HTERT RPE-1 (cell line): ENCODE results near the gene PMF1.

Experiments
- in situ Hi-C: fragments of 300-500 bp; cut with MboI; formaldehyde crosslinking; loops from 4 replicates; pipeline ENCODE4 v1.14.3; 2020; ENCODE audit warnings: low sequenced_read_pairs

Gene PMF1

DNA sequence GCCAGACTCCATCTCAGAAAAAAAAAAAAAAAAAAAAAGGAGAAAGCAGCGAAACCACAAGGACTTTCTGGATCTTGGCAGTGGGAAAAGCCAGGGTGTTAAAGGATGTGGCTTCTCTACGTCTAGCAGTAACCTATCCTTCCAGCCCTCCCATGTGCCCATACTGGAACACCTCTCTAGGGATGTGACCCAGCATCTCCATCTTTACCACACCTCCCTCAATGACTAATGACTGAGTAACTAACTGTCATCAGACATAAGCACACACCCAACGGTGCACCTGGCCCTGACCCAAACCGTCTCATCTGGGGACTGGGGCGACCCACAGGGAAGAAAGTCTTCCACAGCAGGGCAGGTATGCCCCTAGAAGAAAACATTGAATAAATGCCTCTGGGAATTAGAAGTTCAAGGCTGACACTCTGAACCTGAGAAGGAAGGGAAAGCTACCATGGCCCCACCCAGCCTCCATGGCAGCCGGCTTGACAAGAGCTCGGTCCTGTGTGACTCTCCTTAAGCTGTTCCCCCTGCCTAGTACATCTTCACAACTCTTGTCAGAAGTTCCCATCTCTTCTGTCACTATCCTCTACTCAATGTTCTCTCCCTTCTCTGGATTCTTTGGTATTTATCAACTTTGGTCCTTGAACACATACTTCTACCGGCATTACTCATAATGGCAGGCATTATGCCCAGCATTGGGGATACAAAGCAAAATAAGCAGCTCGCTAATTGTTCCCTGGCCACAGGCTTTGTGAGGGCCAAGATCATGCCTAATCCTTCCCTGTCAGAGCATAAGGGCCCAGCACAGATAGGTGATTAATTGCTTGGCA, 49.9 kb downstream of the PMF1 start:
- in situ Hi-C loops = no loop called here

DNA sequence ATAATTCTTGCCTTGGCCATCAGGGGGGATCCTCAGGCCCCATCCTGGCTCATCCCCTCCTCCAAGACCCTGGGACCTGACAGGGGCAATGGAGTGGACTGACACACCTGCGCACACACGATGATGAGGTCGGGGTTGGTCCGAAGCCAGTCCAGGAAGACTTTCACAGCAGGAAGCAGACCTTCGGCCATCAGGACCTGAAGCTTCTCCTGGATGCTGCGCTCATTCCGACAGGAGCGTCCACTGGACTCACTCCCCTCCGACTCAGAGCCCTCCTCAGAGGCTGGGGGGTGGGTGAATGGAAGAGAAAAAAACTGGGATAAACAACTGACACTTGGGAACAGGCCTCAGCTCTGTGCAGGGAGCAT, 50.5 kb downstream of the PMF1 start:
- in situ Hi-C loops = no loop called here

DNA sequence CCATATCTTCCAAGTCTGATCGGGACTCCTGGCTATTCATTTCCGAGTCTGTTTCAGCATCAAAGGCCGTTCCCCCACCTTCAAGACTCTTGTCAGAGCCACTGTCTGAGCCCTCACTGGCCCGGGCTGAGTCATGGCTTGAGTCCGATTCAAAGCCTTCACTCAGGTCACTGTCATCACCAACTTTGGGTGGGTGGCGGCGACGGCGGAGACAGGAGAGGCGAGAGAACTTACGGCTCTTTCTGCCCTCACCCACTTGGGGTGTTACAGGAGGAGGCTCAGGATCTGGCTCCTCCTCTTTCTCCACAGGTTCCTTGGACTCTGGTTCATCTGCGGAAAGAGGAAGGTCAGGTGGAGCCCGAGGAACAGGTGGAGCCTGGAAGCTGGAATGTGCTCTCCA, 53.2 kb downstream of the PMF1 start:
- in situ Hi-C loops = no loop called here

DNA sequence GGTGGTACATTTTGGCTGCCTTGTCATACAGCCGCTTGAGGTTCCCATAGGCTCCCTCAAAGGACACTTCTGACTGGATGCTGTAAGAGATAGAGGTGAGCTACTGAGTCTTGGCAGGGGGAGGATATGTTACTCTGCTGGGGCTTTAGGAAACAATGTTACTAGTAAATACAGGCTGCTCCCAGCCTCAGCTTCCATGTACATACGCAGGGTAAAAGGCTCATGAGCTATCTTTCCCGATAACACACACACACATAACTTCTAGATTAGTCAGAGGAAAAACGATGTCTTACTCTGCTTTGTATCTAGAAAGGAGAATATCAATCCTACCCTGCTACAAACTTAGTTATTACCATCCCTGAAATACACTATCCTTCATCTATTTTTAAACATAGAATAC, 55.5 kb downstream of the PMF1 start:
- in situ Hi-C loops = no loop called here

DNA sequence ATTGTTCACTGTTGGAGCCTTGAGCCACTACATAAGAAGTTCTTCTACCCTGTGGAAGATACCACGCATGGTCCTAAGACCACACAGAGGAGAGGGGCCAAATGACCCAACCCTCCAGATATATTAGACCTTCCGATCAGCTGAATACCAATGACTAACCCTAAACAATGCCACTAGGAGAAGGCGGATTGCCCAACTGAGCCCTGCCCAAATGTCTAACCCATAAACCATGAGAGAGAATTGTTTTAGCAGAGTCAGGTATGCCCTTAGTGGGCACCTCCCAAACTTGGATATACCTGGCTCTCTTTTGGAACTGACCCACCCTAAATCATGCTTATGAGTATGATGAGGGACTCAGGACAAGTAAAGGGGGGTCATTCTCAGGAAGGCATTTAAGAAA, 57.5 kb downstream of the PMF1 start:
- in situ Hi-C loops = no loop called here

DNA sequence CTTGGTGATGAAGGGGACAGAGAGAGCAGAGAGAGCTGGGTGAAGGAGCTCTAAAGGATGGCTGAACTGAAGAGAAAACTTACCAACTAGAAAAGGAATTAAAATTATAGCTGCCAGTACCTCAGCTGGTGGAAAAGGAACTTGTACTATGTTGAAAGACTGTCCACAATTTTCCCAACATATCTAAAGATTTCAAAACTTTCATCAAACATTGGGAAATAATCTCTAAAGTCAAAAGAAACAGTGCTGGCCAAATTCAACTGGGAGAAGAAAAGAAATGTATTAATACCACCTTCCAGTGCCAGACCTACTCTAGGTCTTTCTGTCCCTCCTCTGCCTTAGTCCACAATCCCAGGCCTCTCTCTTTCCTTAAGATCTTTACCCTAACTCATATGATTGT, 63.7 kb downstream of the PMF1 start:
- in situ Hi-C loops = no loop called here

DNA sequence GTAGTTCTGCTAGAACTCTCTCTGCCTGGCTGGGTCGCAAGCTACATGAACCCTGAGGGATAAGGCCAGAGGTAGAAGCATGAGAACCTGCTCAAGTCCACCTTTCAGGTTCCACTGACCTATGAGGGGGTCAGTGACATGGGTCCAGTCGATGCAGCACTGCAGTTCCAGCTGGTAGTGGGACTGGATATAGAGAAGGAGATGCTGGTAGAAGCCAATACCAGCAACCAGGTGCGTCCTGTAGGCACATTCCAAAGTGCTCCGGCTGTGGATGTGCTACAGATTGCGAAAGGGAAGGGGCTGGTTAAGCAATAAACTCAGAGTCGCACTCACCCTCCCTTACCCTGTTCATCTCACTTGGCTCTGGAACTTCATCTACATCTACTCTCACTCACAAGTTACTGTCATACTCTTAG, 64.2 kb downstream of the PMF1 start:
- in situ Hi-C loops = no loop called here

DNA sequence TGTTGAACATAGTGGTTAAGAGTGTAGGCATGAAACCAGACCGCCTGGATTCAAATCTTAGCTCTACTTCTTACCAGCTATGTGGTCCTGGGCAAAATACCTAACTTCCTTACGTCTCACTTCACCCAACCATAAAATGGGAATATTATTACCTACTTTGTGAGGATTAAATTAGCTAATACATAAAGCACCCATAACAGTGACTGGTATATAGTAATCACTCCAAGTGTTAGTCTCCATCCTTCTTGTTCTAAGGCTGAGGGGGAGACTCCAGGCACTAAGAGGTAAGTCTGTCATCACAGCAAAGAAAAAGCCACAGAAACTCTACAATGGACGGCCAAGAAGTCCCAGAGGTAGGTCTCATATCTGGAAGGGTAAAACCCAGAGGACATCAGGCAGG, 67.0 kb downstream of the PMF1 start:
- in situ Hi-C loops = no loop called here

DNA sequence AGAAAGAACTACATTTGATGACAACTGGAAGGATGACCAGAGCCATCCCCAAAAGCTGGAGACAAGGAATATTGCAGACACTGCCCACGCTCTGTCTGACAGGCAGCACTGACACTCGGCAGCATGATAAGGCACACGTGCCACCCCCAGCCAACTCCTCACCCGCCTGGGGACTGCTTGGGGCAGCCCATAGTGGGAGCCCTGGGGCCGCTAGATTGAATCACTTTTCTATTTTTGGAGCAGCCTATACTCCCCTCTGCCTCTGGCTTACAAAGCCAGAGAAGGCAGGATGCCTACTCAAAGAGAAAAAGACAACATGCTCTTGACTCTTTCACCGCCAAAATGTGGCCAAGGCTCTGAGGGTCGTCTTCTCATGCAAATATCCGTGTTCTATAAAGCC, 68.5 kb downstream of the PMF1 start:
- in situ Hi-C loops = no loop called here

DNA sequence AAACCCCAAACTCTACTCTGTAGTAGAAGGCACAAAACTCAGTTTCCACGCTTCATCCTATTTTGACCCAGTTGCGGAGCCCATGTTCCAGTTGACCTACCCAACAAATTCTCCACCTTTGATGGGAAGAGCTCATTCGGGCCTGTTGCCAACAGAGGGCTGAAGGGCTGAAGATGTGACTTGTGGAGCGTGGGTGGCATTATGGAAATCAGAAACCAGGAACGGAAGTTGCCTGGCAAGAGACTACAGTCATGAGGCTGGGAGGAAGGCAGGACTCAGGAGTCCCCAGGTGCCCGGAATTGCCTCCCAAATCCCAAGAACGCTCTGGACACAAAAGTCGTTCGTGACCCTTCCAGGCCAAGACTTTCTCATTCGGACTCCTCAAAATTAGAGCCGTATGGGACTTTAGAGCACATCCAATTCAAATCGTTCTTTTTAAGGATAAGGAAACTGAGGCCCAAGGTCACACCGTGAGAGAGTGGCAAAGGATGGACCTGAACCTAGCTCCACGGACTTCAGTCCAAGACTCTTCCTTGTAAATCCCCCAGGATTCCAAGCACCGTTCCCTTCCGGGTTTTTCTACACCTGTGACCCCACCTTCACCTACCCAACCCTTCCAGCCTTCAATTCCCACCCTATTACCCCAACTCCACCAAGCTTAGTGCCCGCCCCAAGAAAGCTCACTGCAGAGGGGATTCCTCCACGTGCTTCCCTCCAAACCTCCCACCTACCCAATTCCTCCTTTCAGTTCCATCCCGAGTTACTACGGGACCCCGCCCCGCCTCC, 69.1 kb downstream of the PMF1 start:
- in situ Hi-C loops = no loop called here

DNA sequence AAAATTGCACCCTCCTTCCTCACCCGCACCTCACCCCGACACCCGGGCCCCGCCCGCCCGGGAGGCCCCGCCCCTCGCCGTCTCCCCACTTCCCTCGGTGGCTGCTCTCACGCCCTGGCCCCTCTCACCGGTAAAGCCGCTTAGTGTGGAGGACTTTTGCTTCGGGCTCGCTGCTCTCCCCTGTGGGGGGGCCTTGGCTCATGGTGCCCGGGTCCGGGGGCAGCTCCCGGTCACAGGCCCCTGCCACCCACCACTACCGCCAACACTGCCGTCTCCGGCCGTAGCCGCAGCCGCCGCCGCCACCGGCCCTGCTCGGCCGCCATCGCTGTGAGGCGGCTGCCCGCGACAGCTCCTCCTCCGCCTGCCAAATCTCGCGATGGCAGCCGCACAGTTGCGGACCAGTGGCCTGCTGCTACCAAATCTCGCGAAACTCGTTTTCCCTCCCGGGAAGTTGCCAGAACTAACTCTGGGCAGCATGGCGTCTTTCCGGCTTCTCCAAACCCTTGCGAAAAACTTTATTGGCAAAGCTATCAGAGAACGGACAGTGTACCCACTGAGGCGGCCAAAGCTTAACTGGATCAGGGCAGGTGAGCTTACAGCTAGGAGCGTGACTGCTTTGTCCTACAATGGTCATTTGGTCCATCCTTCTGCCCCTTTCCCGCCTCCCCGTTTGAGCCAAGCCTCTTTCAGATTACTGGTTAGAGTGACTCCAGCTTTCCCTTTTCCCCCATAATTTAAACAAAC, 69.8 kb downstream of the PMF1 start, which contains the start of gene SMG5:
TSS of gene SMG5 (minus strand) at position 347 of the 744 bp plus-strand sequence. CDS start at position 202, 145 bp downstream.
- in situ Hi-C loops = no loop called here

DNA sequence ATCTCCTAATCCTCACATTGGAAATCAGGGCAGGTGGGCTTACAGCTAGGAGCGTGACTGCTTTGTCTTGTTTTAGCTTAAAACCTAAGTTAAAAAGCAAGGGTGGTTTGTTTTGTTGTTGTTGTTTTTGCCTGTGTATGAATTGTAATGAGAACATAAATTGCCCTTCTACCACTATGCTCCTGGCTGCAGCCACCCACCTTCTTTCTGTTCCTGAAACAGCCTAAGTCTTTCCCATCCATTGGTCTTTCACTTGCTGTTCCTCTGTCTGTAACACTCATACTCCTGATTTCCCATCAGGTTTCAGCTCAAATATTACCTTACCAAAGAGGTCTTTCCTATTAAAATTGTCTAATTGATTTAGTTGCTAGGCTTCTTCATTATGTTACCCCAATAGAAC, 70.7 kb downstream of the PMF1 start:
- in situ Hi-C loops = no loop called here

DNA sequence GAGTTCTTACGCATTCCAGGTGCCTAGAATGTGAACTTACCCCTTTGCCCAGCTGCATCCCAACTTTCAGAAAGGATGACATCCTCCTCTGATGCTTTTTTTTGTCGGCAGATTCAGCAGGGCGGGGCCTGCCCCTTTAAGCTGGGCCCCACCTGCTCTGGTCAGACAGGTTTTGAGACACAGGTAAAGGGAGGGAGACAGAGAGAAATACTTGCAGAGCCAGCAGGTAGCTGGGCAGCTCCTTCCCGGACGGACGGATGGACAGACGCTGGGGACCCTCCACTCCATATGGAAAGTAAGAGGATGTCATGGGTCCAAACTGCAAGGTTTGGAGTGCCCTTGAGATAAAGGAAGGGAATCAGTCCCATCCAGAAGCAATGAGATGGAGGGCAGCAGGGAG, 71.3 kb downstream of the PMF1 start, which contains the start of gene TMEM79:
TSS of gene TMEM79 (plus strand) at position 214 of the 400 bp plus-strand sequence. CDS start 902 bp downstream, outside the sequence.
- in situ Hi-C loops = no loop called here

DNA sequence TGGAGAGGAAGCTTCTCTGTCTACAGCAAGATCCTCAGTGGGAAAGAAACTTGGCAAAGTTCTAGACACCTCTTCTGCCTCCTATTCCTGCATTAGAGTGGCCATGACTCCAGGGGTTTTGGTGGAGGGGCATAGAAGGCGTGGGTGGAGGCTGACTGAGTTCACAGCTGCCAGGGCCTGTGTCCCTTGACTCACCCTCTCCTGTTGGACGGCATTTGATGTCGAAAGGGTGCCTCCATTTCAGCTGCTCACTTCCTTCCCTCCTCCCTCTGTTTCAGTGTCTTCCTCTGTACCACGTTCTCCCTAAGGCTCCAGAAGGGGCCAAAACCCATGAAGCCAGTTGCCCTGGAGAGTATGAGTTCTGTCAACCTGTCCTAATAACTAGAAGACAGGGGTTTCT, 72.0 kb downstream of the PMF1 start:
- in situ Hi-C loops = no loop called here

DNA sequence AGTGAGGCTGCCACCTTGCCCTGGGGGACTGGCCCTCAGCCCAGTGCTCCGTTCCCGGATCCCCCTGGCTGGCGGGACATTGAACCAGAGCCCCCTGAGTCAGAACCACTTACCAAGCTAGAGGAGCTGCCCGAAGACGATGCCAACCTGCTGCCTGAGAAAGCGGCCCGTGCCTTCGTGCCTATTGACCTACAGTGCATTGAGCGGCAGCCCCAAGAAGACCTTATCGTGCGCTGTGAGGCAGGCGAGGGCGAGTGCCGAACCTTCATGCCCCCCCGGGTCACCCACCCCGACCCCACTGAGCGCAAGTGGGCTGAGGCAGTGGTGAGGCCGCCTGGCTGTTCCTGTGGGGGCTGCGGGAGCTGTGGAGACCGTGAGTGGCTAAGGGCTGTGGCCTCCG, 72.6 kb downstream of the PMF1 start:
- in situ Hi-C loops = no loop called here

DNA sequence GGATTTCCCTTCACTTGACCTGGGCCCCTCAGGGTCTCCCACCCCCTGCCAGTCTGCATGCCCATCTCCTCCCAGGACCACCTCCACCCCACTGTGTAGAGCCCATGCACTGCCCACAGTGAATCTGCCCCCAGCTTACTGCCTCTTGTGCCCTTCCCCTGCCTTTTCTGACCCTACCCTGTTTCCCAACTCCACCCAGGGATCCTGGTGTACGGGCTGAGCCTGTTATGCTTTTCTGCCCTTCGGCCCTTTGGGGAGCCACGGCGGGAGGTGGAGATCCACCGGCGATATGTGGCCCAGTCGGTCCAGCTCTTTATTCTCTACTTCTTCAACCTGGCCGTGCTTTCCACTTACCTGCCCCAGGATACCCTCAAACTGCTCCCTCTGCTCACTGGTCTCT, 73.3 kb downstream of the PMF1 start:
- in situ Hi-C loops = no loop called here
